Measurements from ENCODE around the gene HLA-DMA.

DNA sequence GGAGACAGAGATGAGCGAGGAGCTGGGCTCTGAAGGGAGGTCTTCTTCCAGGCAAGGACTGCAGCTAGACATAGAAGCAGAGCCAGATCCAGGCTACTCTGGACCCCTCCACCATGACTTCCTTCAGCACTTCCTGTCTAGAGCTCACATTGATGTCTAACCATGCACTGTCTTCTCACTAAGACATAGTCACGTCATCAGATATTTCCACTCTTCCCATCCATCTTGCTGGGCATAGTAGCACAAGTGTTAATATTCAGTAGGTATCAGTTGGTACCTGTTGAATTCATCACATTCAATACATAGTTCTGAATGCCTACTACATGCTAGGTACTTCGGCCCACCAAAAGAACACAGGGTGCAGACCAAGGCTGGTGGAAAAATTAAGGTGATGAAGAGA, 2.9 kb downstream of the HLA-DMA start:
- TF ChIP-seq, protein P1, sequence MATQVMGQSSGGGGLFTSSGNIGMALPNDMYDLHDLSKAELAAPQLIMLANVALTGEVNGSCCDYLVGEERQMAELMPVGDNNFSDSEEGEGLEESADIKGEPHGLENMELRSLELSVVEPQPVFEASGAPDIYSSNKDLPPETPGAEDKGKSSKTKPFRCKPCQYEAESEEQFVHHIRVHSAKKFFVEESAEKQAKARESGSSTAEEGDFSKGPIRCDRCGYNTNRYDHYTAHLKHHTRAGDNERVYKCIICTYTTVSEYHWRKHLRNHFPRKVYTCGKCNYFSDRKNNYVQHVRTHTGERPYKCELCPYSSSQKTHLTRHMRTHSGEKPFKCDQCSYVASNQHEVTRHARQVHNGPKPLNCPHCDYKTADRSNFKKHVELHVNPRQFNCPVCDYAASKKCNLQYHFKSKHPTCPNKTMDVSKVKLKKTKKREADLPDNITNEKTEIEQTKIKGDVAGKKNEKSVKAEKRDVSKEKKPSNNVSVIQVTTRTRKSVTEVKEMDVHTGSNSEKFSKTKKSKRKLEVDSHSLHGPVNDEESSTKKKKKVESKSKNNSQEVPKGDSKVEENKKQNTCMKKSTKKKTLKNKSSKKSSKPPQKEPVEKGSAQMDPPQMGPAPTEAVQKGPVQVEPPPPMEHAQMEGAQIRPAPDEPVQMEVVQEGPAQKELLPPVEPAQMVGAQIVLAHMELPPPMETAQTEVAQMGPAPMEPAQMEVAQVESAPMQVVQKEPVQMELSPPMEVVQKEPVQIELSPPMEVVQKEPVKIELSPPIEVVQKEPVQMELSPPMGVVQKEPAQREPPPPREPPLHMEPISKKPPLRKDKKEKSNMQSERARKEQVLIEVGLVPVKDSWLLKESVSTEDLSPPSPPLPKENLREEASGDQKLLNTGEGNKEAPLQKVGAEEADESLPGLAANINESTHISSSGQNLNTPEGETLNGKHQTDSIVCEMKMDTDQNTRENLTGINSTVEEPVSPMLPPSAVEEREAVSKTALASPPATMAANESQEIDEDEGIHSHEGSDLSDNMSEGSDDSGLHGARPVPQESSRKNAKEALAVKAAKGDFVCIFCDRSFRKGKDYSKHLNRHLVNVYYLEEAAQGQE (IDR thresholded peaks at IDR 0.05; ENCODE audit: low read depth): no peak
- TF ChIP-seq USF1 (IDR thresholded peaks at IDR 0.05) (no peak), EP300 (IDR thresholded peaks at IDR 0.05; ENCODE audit: borderline replicate concordance) (no peak), EGR1 (IDR thresholded peaks at IDR 0.05) (no peak), TAF1 (IDR thresholded peaks at IDR 0.05; ENCODE audit: low read depth) (no peak), CREB1 (IDR thresholded peaks at IDR 0.05; ENCODE audit: low read depth) (no peak), RAD21 (IDR thresholded peaks at IDR 0.05; ENCODE audit: low read depth) (no peak)

Measured in Ishikawa (cell line).